ENCODE measurements around the gene UGGT1.
A peak's percentile ranks its signal among the peaks of the same experiment; 100 is the strongest.
"Not testable (repeated sequence)": the region's sequence is repeated elsewhere in the genome, so short reads cannot be mapped to it uniquely, and the experiment has no call there.

Gene UGGT1

DNA sequence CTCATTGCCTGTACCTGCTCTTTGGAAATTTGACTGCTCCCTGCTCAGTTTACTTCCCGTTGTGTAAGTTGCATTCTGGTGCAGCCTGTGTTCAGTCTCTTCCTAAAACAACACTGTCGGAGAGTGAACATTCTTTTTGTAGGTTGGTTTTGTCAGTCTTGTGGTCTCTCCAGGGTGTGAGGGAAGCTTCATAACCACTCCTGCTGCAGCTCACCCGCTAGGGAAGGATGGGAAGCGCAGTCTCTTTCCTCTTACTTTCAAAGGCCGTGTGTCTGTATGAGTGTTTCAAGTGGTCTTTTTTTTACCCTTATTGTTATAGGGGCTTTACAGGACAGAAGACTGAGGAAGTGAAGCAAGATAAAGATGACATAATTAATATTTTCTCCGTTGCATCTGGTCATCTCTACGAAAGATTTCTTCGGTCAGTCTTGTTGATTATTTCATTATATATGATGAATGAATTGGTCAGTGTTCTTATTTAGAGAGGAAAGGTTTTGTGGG, 87.2 kb downstream of the UGGT1 start:
- DNase-seq, result no peak

DNA sequence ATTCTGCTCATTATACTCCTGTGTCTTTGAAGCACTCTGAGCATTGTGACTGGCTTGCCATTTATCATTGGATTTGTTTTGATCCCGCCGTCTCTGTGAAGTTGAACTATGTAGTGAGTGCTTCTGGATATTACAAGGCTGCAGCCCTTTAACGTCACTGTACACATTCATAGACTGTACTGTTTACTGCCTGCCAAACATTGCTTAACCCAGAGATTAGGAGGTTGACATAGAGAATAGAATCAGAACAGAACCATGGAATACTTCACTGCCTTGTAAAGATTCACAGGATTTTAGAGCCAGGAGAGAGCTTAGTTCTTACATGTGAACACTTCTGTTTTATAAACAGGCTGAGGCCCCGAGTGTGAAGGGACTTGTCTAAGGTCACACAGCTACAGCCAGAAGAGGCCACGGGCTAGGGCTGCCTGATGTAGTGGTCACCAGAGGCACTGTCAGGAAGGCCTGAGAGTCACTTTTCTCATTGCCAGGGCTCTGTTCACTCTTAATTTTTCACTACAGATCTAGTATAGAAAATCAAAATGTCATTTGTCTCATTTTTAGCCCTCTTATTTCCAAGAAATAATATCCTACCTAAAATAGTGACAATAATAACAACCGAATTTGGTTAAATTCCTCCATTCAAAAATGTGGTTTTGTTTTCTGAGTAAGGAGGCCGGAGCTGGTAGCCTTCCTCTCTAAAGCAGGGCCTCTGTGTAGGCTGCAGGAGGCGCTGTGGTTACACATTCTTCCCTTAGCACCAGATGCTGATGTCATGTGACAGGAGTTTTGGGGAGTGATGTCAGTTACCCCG, 87.9 kb downstream of the UGGT1 start:
- DNase-seq, result peak; percentile 76

DNA sequence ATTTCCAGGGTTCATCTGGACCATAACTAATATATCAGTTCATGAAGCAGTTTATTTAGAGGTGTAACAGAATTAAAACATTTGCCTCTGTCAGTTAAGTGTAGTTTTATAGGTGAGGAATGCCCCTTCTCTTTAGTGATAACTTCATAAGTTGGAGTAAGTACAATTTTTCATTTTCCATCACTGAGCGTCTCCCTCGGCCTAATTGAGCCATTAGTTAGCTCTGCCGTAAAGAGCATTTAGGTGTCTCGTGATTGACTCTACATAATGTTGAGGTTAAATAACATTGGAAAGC, 88.4 kb downstream of the UGGT1 start:
- DNase-seq, result no peak

DNA sequence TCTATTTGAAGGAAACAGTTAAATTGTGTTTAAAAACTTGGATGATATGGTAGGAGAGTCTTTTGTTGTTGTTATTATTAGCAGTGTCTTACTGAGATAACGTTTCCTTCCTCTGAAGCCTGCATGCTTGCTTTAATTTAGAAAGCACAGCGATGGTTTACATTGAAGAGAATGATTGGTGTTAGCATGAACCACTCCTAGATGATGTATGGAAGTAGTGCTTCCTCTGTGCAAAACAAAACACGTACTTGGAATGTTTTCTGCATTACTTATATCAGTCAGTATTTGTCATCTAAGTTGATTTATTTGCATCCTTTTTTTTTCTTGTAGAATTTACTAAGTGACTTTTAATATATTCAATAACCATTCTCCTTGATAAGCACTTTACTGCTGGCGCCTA, 89.0 kb downstream of the UGGT1 start:
- DNase-seq, result no peak

DNA sequence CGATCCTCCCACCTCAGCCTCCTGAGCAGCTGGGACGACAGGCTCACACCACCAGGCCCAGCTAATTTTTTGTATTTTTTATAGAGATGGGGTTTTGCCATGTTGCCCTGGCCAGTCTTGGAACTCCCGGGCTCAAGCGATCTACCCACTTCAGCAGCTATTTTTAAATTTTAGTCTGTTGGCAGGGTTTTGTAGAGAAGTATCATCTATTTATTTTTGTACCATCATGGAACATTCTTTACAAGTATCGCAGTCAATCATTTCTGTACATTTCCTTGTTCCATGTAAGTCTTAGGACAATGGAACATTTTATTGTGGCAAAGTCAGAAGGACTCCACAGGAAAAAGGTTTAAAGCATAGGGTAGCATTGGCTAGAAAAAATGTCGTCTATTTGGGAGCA, 94.6 kb downstream of the UGGT1 start:
- DNase-seq, result no peak

DNA sequence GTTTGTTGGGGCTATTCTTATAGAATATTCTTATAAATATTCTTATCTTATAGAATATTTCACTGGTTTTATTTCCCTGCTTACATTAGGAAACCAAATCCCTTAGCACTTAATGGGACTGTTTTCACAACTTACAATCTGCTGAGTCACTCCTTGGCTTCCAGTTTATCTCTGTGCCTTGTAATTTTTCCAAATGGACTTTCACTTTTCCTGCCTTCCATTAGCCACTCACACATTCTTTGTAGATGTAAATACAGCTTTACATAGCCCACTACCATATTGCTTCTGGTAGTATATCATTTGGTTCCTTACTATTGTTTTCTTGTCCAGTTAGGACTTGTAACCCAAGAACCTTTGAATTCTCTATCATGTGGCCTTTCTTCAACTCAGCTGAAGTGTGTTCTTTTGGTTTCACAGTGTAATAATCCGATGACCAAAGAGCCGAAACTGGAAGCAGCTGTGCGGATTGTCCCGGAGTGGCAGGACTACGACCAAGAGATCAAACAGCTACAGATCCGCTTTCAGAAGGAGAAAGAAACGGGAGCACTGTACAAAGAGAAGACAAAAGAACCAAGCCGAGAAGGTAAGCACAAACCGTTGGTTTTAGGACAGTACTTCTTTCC, 96.1 kb downstream of the UGGT1 start:
- DNase-seq, result no peak

DNA sequence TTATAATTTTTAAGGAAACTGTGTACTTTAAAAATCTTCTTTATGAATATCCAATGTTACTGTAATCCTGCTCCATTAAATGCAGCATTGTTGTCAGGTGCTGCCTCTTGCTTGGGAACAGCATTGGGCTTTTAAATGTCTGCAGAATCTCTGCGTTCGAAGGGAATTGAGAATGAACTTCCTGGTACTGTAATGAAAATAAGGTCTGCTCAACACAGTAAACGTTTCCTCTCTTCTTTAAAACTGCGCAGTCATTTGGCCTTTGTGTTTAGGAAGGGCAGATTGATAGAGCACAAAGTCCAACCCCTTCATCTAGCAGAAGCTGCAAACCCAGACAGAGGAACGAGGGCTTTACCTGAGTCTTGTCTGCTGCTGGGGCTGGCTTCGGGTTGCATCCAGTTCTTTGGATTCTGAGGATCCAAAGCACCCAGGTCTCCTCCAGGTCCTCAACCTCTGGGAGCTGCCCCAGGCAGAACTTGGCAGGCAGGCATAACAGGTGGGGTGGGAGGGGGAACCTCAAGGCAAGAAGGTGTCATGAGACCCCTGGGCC, 104.5 kb downstream of the UGGT1 start:
- no peak for DNase-seq

DNA sequence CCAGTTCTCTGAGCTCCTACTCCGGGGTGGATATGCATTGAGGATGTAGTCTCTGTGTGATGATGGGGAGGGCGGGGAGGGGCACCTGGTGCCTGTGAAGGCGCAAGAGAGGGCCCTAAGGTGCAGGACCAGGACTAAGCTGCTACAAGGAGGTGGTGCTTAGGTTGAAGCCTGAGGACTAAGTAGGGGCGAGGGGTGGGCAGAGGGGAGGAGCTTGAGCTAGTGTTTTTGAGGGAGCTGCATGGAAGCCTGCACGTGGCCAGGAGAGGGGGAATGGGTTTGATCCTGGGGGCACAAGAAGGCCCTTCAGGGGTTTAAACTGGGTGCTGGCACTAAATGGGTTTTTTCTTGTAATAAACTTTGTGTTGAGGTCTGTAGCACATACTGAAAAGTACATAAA, 105.0 kb downstream of the UGGT1 start:
- no peak for DNase-seq

DNA sequence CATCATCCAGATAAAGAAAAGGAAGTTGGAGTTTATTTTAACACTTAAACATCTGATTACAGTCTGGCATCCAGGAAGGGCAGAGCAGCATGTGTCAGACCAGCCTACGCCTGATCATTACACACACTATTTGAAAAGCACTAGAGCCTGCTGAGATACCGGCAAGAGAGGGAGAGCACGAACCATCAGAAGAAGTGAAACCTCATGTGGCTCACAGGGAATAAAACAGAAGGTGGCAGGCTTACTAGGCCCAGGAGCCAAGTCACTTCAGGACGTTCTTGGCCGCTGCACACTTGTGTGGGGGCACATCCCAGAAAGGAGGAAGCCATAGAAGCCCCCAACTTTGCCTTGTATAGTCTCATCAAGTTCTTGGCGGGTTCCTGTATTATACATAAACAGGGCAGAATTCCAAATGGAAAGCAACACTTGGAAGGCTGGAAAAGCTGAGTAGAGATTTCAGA, 105.5 kb downstream of the UGGT1 start:
- no peak for DNase-seq

DNA sequence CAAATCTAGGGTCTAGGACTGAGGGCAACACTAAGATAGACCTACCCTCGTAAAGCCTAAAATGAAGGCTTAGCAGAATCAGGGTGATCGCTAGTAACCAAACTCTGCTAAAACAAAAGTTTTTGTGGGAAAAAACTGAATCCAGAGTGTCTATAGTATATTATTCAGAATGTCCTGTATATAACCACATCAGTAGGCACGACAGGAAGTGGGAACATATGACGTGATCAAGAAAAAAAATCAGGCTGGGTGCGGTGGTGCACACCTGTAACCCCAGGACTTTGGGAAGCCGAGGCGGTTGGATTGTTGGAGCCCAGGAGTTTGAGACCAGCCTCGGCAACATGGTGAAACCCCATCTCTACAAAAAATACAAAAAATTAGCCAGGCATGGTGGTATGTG, 106.1 kb downstream of the UGGT1 start:
- no peak for DNase-seq

DNA sequence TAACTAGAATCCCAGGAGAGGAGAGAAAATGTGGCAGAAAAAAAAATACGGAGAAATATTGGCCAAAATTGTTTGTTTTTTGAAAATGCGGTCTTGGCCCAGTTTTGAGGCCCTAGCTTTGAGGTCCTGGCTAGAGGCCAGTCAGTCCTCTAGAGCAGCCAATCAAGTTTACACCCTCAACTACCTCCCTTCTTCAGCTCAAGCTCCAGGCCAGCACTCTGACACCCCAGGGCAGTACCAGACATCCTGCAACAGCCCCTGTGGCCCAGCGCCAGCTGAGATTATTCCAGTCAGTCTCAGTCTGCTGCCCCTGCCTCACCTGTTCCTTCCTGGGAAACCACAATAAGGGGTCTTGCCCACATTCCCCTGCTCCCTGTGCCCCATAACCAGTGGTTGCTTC, 107.7 kb downstream of the UGGT1 start:
- DNase-seq, result no peak

DNA sequence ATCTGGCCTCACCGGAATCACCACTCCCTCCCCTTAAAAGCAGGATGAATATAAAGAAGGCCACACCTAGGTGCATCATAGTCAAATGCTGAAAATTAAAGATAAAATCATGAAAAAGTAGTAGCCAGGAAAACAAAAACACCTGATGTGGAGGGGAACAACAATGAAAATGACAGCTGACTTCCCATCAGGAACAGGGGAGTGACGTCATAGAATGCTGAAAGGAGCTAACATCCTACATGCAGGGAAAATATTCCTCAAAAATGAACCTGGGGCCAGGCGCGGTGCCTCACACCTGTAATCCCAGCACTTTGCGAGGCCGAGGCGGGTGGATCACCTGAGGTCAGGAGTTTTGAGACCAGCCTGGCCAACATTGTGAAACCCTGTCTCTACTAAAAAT, 108.1 kb downstream of the UGGT1 start:
- no peak for DNase-seq

DNA sequence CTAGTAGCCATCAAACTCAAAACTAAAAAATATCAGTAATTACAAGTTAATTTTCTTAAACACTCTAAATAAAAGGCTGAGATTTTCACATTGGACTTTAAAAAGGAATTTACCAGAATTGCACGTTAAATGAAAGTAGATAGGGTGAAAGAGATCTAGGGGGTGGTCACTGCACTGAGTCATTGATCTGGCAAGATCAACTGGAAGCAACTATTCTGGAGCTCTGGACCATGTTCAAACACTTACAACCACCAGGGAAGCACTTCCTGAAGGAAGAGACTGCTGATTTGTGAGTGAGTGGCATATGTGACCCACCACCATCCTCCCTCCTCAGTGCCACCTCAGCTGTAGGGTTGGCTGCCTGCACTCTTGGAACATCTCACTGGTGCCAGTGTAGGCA, 111.8 kb downstream of the UGGT1 start:
- DNase-seq, result no peak

DNA sequence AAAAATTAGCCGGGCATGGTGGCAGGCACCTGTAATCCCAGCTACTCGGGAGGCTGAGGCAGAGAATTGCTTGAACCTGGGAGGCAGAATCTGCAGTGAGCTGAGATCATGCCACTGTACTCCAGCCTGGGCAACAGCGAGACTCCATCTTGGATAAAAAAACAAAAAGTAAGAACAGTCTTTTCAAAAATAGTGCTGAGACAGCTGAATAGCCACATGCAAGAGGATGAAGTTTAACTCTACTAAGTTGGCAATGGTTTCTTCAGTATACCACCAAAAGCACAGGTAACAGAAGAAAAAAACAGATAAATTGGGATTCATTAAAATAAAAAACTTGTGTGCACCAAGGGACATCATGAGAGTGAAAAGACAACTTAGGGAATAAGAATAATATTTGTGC, 115.2 kb downstream of the UGGT1 start:
- DNase-seq, result no peak

DNA sequence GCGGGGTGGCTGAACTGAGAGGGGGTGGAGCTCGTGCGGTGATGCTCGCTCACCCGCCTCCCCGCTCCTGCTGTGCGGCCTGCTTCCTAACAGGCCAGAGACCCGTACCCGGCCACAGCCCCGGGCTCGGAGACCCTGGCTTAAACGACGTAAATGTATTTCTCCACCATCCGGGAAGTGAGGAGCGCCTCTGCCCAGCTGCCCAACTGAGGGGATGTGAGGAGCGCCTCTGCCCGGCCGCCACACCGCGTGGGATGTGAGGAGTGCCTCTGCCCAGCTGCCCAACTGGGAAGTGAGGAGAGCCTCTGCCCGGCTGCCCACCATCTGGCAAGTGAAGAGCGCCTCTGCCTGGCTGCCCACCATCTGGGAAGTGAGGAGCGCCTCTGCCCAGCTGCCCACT, 117.0 kb downstream of the UGGT1 start:
- no peak for DNase-seq

DNA sequence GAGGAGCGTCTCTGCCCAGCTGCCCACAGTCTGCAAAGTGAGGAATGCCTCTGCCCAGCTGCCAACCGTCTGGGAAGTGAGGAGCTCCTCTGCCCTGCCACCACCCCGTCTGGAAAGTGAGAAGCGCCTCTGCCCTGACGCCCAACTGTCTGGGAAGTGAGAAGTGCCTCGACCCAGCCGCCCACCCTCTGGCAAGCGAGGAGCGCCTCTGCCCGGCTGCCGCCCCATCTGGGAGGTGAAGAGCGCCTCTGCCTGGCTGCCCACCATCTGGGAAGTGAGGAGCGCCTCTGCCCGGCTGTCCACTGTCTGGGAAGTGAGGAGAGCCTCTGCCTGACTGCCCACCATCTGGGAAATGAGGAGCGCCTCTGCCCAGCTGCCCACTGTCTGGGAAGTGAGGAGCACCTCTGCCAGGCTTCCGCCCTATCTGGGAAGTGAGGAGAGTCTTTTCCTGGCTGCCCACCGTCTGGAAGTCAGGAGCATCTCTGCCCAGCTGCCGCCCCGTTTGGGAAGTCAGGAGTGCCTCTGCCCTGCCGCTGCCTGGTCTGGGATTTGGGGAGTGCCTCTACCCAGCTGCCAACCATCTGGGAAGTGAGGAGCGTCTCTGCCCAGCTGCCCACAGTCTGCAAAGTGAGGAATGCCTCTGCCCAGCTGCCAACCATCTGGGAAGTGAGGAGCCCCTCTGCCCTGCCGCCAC, 117.8 kb downstream of the UGGT1 start:
- not testable (repeated sequence) for DNase-seq

DNA sequence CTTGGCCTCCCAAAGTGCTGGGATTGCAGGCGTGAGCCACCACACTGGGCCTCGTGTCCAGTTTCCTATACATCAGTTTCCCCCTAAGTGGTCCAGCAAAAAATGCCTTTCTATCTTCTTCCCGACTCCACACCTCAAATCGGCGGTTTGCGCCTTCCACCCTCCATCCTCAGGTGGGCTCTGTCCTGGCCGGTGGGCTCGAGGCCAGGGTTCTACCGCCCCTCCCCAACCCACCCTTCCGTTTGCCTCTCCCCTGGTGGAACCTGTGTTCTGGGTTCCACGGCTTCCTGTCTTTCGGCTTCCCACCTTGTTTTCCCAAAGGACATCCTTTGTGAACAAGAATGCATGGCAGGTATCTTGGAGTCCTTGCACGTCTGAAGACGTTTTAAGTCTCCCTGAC, 123.3 kb downstream of the UGGT1 start:
- DNase-seq, result no peak

DNA sequence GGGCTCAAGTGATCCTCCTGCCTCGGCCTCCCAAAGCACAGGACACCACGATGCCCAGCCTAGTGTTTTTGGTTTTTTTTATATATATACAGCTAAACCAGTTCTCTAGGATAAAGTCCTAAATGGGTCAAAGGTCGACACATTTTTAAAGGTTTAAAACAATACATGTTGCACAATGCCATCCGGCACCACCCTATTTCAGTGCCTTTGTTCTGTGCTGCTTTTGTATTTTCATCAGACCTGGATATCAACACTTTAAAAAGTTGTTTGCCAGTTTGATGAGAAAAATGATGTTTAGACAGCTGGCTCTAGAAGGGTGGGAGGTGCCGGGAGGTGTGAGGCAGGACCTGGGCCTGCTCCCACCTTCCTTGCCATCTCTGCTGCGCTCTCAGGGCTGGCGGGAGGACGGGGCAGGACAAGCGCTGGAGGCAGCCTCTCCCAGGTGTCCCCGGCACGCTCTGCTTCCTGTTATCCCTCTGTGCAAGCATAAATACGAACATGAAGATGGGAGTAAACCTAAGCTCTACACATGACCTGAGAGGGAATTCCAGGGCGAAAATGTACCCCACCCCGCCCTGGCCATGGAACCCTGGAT, 124.0 kb downstream of the UGGT1 start:
- DNase-seq, result no peak

DNA sequence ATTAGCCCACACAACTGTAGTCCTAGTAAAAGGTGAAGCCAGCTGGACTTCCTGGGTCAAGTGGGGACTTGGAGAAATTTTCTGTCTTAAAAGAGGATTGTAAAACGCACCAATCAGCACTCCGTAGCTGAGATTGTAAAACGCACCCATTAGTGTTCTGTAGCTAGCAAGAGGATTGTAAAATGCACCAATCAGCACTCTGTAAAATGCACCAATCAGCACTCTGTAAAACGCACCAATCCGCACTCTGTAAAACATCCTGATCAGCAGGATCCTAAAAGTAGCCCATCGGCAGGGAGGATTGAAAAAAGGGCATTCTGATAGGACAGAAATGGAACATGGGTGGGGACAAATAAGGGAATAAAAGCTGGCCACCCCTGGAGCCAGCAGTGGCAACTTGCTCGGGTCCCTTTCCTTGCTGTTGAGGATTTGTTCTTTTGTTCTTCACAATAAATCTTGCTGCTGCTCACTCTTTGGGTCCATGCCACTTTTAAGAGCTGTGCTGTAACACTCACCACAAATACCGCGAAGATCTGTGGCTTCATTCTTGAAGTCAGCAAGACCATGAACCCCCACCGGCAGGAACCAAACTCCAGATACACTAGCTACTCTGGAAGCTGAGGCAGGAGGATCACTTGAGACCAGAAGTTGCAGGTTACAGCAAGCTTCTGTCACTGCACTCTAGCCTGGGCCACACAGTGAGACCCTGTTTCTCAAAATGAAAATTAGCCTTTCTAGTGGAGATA, 125.1 kb downstream of the UGGT1 start:
- DNase-seq, result no peak

DNA sequence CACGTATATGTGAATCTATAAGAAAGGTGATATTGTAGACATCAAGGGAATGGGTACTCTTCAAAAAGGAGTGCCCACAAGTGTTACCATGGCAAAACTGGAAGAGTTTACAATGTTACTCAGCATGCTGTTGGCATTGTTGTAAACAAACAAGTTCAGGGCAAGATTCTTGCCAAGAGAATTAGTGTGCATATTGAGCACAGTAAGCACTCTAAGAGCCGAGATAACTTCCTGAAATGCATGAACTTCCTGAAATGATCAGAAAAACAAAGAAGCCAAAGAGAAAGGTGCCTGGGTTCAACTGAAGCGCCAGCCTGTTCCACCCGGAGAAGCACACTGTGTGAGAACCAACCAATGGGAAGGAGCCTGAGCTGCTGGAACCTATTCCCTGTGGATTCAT, 126.7 kb downstream of the UGGT1 start:
- no peak for DNase-seq

DNA sequence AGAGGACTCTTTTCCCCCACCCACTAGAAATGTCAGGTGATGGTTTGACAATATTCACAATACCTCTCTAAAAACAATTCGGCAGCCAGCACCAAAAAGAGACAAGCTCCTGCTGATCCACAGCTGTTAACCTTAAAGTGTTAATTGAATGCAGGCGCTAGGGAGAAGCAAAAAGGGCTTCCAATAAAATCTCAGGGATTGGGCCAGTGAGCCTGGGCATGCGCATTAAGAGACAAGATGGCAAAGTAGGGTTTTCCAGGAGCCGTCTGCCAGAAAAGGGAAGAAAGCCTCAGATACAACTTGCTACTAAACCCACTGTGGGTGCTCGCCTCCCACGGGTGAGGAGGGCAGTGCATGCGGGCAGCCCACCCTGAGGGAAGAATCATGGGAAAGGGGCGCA, 128.9 kb downstream of the UGGT1 start:
- DNase-seq, result no peak

DNA sequence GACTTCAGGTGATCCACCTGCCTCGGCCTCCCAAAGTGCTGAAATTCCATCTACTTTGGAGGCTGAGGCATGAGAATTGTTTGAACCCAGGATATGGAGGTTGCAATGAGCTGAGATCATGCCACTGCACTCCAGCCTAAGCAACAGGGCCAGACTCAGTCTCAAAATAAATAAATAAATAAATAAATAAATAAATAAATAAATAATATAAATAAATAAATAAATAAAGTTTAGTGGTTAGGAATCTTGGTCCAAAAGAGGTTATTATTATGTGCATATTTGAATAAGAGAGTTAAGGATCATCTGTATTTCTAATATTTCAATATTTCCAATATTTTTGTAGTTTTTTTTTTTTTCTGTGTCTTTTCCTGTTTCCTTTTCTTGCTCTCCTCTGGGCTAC, 136.9 kb downstream of the UGGT1 start:
- no peak for DNase-seq

DNA sequence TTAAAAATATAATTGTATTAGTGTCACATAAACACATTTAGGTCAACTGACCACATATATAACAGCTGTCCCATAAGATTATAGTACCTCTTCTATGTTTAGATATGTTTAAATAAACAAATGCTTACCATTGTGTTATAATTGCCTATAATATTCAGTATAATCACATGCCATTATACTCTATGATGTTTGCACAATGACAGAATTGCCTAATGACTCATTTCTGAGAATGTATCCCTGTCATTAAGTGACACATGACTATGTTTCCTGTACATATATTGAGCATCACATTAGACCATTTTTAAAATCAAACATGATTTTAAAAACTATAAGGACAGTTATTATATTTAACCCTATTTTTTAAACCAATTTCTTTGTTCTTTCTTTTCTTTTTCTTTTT, 137.9 kb downstream of the UGGT1 start:
- DNase-seq, result no peak

All from eye (tissue), 1 donor.